Islet precursor cell (in vitro differentiated cells): Measurements from ENCODE around the gene POP7.

Experiments
- DNase-seq: peaks from one replicate; pipeline ENCODE4 v3.0.0-alpha.2; 2018

The POP7 gene

DNA sequence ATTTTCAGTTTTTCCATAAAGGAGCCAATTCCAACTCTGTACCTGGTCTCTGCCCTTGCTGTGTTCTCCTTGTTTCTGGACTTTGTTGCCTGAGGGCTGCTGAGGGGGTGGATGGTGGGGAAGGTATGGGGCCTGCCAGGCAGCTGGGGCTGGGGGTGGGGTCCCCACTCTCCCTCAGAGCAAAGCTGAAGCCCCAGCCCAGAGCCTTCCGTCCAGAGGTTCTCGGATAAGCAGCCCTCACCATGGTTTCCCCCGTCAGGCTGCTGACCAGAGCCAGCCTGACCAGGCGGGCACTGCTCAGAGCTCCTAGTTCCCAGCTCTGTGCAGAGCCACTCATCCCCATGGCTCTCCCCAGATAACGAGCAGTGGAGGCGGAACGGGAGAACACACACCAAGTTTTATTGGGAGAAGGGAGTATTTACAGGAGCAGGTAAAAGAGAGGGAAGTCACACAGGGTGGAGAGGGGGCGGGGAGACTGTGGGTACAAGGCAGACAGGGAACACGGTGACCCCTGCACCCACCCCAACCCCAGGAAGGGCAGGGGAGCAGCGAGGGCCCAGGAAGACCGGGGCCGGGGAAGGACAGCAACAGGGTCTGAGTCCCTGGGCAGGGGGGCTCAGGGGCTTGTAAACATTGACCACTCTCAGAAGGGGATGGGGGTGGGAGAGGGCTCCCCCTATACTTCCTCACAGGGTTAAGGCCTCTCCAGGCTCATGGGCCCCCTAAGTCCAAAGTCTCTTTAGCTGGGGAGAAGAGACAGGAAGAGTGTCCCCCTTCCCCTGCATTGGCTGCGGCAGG, 26.6 kb upstream of the POP7 start:
- no peak for DNase-seq

DNA sequence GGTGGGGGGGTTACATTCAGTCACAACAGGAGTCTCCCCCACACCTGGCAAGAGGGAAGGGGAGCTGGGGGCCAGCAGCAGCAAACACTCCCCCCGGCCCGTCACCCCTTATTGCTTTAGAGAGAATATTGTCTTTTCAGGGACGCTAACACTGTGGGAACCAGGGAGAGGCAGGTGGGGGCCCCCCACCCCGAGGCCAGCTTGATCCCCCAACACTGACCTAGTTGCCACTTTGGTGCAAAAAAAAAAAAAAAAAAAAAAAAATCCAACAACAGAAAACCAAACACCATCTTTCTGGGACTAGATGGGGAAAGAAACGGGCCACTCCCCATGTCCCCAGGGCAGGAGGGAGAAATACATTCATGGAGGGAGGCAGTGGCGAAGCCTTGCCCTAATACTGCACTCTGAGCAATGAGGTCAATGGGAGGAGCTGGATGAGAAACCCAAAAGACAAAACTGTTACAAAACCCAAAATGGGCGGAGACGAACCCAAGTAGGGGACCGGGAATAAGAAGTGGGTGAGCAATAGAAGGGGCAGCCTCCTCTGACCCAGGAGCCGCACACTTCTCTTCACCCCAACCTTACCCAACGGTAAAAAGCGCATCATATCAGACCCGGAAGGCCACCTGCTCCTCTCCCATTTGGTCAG, 25.9 kb upstream of the POP7 start:
- DNase-seq: no peak

DNA sequence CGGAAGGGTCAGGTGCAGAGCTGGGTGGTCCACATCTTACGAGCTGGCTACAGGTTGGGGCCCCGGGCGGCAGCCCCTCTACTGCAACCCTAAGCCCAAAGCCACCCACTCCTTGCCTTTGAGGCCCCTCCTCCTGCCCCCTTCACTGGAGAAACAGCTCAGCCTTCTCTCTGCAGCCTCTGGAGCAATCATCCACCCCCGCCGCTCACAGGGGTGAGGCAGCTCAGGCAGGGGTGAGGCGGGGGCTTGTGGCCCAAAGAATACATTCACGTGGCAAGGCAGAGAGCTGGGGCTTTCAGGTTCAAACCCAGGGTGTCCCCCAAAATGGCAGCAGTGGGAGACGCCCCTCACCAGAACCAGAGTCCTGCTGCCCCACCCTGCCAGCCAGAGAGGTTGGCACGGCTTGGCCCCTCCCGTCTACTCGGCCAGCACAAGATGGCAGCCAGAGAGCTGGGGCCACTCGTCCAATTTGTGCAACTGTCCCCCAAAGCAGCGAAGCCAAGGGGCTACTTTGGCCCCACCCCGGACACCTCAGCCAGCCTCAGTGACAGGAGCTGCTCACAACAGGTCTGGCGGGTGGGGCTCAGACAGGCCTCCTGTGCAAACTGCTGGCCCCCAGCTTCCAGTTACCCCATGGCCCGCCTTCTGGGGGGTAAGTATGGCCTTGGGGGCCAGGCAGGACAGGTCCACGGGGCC, 25.2 kb upstream of the POP7 start:
- DNase-seq: no peak

DNA sequence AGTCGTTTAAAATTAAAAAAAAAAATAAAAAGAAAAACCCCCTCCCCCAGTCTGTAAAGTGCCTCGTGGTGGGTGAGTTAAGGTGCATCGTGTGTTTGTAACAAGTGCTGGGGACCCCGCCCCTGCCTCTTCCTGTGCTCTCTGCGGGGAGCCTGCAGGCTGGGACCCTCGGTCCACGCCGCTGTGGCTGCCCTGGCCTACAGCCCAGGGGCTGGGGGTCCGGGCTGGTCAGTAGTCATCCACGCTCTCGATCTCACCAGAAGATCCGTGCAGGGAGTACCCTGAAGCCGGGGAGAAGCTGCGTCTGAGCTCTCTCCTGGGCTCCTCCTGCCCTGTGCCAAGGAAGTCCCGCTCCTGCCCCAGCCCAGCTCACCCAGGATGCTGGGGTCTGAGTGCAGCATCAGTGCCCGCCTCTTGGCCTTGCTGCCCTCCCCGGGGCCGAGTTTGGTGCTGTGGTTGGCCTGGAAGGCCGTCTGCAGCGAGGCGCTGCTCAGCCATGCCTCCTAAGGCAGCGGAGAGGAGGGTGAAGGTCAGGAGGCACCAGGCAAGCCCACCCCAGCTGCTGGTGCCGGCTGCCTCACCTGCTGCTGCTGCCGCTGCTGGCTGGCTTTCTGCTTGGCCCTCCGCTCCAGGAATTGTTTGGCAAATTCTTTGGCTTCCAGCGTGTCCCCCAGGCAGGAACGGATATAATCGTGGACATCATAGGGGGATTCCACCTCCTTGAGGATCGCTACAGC, 24.3 kb upstream of the POP7 start:
- no peak for DNase-seq

DNA sequence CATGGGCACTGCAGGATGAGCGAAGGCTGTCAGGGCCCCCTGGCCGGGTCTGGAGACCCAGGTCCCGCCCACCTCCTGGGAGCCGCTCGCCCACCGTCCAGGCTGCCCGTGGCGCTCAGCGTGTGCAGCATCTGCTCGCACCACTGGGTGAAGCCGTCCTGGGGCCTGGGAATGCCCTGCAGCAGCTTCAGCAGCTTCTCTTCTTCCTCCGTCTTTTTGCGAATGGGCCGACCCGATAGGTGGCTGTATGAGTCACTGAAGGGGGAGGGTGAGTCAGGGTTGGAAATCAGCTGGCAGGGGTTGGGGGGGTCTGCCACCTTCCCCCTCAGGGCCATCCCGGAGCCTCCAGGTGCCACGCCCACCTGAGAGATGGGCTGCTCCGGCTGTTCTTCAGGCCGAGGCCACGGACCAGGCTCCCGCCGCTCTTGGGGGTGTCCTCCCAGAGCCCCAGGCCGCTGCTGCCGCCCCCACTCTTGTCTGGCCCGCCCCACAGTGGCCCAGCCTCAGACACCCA, 23.6 kb upstream of the POP7 start:
- peak; percentile 73 for DNase-seq

DNA sequence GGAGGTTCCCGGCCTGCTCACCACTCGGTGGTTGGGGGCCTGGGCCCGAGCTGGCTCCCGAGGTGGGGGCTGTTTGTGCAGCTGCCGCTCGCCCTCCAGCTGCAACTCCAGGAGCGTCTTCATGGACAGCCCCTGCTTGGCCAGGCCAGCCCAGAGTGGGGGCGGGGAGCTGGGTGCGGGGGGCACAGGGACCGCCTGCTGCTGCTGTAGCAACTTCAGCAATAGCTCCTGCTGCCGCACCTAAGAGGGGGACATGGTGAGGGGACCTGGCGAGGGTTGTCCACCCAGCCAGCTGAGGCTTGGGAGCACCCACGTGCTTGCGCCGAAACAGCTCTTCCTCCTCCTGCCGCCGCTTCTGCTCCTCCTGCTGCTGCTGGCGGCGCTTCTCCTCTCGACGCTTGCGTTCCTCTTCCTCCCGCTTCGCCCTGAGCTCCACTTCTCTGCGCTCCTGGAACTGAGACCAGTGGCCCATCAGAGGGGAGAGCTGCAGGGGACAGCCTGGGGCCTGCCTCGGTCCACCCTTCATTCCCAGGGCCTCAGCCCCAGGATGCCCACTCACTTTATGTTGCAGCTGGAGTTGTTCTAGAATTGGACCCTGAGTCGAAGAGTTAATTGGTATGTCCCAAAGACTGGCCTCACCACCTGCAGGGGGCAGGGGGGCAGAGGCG, 22.8 kb upstream of the POP7 start:
- no peak for DNase-seq

DNA sequence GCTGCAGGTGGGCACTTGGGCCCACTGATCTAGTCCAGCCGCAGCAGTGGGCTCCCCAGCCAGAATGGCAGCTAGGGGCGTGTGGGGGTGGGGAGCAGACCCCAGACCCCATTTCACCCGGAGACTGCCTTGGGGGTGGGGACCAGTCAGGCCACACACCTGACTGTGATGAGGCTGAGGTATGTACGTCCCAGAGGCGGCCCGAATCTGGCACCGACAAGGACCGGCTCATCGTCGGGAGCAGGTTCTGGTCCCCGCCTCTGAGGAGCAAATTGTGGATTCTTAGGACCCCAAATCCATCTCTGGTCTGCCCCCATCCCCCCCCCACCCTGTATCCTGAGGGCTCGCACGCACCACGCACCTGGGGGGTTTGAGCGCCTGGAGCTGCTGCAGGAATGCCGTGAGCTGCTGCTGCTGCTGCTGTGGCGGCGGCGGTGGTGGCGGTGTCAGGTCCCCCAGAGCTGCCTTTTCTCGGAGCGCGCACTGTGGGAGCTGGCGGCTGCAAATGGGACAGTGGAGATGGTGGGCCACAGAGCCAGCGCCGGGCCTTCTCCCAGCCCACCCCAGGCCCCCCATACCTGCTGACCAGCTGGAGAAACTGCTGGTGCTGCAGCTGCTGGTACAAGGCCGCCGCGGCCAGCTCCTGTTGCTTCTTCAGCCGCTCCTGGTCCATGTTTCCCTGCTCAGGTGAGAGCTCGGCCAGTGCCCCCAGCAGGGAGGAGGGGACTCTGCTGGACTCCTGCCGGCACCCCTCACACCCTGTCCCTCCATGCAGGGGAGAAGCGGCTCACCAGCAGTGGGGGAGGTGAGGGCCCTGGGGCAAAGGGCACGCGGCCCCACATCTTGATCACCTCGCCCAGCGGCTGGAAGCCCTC, 22.0 kb upstream of the POP7 start:
- no peak for DNase-seq

DNA sequence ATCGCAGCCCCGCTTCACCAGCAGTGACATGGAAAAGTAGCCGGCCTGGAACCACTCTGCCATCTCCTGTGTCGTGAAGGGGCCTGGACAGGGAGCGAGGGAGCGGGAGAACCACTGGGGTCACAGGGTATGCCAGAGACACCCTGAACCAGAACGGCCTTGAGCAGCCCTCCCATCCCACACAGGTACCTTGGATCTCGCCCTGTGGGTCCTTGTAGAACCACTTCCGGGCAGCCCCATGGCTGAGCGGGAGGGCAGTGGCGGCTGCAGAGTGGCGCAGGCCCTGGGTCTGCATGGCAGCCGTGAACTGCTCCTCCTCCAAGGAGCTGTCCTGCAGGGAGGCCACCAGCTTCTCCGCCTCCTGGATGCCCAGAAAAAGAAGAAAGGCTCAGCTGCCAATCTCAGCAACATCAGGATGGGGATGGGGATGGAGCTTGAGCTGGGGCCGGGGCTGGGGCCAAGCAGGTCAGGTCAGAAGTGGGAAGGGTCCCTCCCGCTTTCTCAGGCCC, 21.3 kb upstream of the POP7 start:
- no peak for DNase-seq

DNA sequence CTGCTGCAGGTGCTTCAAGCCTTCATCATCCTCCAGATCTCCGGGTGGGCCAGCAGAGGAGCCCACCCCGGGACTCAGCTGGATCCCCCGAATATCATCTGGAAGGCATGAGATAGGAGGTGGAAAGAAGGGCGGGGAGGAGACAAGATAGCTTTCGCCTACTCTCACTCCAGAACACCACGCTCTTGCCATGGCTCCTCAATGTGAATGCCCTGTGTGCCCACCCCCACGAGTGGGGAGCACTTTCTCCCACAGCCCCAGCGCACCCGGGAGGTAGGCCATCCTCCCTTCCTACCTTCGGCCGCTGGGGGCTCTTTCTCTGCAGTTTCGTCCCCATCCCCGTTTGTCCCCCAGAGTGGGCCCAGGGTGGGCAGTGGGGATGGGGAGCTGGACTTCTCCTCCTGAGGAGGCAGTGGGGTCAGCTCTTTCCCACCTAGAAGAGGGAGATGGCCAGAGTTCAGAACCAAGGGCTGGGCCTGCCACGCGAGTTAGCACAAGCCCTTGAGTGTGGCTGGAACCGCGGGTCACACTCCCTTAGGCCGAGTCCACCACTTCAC, 20.8 kb upstream of the POP7 start:
- DNase-seq: no peak

DNA sequence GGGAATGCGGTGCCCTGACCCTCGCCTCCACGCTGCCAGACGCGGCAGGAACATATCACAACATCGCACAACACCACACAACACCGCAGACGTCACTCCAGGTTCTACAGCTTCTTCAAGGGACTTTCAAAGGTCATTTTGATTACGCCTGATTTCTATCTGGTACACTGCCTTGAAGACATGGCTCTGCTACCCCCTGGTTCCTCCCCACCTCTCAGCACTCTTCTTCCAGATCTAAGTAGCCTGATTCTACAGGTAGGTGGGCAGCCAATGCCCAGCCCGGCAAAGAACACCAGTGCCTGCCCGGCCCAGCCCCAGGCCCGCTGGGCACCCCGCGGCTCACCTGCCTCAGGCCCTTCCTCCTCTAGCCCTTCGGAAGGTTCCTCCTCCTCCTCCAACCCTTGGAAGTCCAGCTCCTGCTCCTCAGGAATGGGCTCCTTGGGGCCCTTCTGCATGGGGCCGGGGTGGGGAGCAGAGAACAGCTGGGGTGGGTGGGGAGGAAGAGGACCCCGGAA, 20.2 kb upstream of the POP7 start:
- DNase-seq: no peak

DNA sequence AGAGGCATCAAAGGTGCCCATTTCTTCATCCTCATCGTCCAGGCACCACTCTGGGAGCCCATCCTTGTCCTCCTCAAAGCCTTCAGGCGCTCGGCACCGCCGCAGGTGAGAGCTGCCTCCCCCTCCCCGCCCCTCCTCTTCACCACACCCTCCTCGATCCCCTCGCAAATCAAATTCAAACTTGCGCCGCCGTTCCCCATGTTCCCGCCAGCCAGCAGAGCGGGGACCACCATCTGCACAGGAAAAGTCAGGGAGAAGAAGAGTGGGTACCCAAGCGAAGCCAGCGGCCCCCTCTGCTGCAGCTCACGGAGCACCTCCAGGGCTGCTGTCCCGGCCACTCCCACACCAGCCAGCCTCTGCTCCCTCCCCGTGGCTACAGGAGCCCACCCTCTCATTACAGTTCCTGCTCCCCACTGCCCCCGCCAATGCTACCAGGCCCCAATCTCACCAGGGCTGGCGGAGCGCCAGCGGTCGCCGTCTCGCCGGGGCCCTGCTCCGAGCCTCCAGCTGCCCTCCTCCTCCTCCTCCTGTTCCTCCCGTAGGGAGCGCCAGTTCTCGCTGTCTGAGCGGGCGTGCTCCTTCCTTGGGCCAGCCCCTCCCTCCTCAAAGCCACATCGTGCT, 19.6 kb upstream of the POP7 start:
- no peak for DNase-seq

DNA sequence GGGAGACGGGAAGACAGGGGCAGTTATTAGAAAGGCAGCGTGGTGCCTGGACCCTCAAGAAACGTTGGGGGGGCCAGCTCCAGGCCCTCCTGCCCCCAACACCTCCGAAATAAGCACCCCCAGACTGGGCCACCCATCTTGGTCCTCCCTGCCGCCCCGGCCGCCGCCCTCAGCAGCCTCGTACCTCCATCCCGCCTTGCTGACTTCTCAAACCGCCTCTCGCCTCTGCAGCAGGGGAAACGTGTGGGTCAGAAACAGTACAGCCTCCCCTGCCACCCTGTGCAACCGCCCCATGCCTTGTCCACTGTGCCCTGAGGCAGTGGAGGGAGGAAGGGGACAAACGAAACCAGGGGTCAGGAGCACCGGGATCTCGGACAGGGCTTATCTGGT, 19.1 kb upstream of the POP7 start:
- no peak for DNase-seq

DNA sequence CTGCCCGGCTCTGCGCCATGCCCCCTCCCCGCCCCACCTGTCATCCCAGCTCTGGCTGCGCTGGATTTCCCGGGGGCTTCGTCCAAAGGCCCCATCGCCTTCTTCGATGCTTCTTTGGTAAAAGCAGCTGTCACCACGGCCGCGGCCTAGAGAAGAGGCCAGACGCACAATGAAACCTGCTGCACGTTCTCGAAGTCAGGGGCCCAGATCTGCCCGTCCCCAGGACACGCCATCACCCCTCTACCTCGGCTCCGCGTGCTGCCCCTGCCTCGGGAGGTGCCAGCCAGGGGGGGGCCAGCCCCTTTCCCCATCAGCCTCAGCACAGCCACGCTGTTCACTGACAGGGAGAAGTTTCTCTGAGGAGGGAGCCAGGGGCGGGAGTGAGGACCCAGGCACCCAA, 18.7 kb upstream of the POP7 start:
- DNase-seq: no peak

DNA sequence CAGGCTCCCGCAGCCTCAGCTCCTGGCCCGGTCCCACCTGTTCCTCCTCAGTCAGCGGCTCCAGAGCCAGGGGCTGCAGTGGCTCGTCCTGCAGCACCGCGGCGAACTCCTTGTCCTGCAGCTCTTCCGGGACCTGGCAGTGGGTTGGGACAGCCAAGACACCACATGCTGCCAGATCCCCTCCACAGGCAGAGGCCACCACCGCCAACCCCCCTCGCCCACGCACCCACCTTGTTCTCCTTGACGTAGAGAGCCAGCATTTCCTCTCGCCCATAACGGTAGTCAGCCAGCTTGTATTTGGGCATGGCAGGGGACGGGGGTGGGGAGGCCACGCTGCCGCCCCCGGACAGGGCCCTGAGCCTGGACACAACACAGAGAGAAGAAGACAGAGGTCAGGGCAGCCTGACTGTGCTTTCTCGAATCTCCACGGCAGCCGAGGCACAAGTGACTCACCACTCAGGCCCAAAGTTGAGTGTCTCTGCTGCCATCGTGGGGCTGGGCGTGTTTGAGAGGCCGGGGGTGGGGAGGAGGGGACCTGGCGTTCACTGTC, 18.1 kb upstream of the POP7 start:
- no peak for DNase-seq

DNA sequence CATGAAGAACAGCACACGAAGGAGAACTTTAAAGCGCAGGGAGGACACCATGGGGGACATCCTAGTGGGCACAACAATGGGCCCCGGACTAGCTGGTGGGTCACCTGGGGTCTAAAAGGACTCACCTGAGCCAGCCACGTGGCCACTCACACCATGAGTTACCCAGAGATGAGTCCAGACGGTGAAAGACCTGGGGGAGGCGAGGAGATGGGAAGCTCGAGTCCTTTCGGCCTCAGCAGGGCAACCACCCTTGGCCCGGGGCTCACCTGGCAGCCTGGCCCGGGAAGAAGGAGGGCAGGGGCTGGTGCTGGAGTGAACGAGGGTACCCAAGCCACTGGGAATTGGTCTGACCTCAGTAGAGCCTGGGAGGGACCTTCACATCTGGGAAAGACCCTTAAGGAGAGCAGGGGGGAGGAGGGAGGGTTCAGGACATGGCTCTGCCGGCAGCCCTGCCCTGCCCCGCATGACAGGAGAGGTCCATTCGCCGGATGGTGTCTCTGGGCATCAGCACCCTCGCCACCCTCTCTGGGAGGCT, 17.5 kb upstream of the POP7 start:
- DNase-seq: no peak

DNA sequence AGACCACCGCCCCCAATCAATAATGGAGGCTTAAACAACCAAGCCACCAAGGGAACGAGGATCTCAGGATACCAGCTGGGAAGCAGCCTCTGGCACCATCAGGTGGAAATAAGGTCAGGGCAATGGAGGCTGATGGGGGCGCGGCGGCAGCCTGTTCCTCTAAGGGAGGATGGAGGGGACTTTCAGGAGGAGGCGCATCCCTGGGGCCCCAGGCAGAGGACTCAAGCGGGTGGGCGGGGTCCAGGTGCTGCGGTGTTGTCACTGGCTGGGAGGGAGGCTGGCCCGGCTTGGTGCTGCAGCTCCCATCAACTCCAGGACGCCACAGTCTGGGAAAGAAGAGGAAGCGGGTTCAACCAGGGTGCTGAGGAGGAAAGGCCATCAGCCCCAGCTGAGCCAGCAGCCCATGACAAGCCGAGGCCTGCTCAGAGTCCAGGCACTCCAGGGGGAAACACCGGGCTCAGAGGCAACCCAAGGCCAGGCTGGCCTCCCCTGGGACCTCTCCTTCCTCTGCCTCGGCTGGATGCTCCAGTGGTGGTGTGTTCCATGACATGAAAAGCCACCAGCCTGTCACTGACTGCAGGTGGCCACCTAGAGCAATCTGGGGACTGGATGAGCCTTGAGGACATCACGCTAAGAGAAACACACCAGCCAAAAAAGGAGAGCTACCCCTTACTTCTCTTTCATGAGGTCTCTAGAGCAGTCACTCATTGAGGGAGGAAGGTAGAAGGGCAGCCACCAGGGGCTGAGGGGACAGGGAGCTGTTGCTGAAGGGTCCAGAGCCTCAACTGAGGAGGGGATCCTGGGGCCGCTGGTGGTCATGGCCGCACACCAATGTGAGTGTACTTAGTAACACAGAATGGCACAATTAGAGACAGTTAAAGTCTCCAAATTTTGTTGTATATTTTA, 16.4 kb upstream of the POP7 start:
- no peak for DNase-seq

DNA sequence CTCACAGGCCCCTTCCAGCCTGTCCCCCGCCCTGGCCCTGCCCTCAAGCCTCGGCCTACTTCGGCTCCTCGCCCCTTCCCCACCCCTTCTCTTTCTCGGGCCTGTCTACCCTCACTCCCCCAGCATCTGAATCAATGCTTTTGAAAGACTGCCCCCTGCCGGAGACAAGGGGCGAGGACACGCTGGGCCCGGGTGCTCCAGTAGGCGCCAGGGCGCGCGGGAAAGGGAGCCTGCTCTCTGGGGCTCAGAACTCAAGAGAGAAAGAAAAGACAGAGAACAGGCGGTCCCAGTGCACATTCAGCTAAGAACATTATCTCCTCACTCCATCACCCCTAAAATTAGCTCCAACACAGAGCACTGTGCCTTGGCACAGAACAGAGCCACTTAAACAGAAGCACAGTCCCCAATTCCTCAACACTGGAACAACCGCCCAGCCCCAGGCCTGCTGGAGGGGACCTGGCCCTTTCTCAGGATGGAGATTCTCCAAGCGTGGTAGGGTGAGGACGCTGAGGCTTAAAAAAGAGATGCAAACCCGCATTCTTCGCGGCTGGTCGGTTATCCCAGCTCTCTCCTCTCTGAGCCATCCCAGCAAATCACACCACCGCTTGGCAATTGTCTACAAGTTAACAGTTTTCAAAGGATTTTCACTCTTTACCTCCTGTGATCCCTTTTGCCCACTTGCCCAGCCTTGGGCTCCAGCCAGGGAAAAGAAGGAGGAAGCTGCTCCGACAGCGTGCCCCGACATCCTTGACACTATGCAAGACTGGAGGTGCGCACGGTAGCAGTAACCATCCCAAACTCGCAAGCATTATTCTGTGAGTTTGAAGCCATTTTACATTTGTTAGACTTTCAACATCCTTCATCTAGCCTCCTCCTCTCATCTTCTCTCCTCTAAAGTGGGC, 14.0 kb upstream of the POP7 start:
- DNase-seq: peak; percentile 91

DNA sequence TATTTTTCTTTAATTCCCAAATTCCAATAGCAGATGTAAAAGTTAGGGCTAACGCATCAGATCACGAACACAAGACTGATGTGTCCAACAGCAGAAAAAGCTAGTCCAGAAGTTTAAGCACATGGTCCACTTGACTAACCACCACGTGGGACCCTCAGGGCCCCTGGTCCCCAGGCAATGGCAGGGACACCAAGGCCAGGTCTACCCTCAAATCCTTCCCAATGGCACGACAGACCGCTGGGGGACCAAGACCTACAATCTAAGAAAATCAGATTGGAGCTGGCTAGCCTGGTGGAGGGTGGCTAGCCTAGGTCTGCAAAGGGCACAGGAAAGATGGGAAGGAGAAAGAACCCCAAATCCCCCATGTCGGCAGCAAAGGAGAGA, 13.4 kb upstream of the POP7 start:
- no peak for DNase-seq
